Measurements from ENCODE around the gene FAM90A1. TPM values are rescaled to one million over a fixed set of nuclear protein-coding genes. Genes with fewer than 3 reads are reported as not detected.
"Not testable (repeated sequence)": the region's sequence is repeated elsewhere in the genome, so short reads cannot be mapped to it uniquely, and the experiment has no call there.

Gene FAM90A1
- total and polyA plus RNA-seq, 12 donors, result 0.28 to 0.68 (median 0.41) TPM; not detected in 1

- DNase-seq, result peak in 1 of 7 donors; percentile 42
- Histone ChIP-seq H3K36me3 (replicated peaks in 1 of 2) (no peaks in the 10 kb centered on the region), H3K4me3 (no peak overlapping the region), H3K27ac (no peak overlapping the region), H3K4me1 (replicated peaks in 1 of 2) (no peaks in the 10 kb centered on the region), H3K27me3 (no peaks in the 10 kb centered on the region), H3K9me3 (replicated peaks in 1 of 3) (no peaks in the 10 kb centered on the region)
- no peak for TF ChIP-seq CTCF (IDR thresholded peaks at IDR 0.05)
- TF ChIP-seq POLR2A (IDR thresholded peaks at IDR 0.05), result no peak
- 87 to 91% (median 88%) methylated on average over 8 of the region's 8 CpGs for WGBS, 4 donors
- intact Hi-C loops (cut with DNase I), result no loop called here
Measured at GRCh38 chr12:8226355-8226754, 1.1 kb downstream of the FAM90A1 start.

- H3K36me3 ChIP-seq (replicated peaks in 1 of 2); H3K27me3 ChIP-seq; H3K4me3 ChIP-seq; H3K27ac ChIP-seq; H3K4me1 ChIP-seq (replicated peaks in 1 of 2); H3K9me3 ChIP-seq (replicated peaks in 1 of 3); intact Hi-C loops (cut with DNase I): not testable (repeated sequence)
- peak in 1 of 7 donors; percentile 45 for DNase-seq
- 86 to 98% (median 93%) methylated on average over 10 to 11 of the region's 11 CpGs for WGBS, 4 donors
Measured at GRCh38 chr12:8224782-8225181, 2.6 kb downstream of the FAM90A1 start.

- 78 to 84% (median 79%) methylated on average over 12 to 13 of the region's 13 CpGs for WGBS, 4 donors
- H3K9me3 ChIP-seq (replicated peaks in 1 of 3); H3K27ac ChIP-seq; H3K27me3 ChIP-seq; H3K4me1 ChIP-seq (replicated peaks in 1 of 2); H3K4me3 ChIP-seq; intact Hi-C loops (cut with DNase I); H3K36me3 ChIP-seq (replicated peaks in 1 of 2): not testable (repeated sequence)
- DNase-seq, result peak in 1 of 7 donors; percentile 17
Measured at GRCh38 chr12:8223646-8224045, 3.8 kb downstream of the FAM90A1 start.

GRCh38 chr12:8222303-8222702 lies 5.1 kb downstream of the FAM90A1 start:
- intact Hi-C loops (cut with DNase I); H3K27me3 ChIP-seq: not testable (repeated sequence)
- whole genome bisulfite sequencing, 4 donors, result 84 to 87% (median 85%) methylated on average over 8 to 16 of the region's 16 CpGs

GRCh38 chr12:8221844-8222243 lies 5.6 kb downstream of the FAM90A1 start:
- WGBS, 4 donors, result 80 to 92% (median 89%) methylated on average over 8 to 21 of the region's 21 CpGs
- H3K4me3 ChIP-seq; H3K36me3 ChIP-seq (replicated peaks in 1 of 2); H3K27me3 ChIP-seq; H3K4me1 ChIP-seq (replicated peaks in 1 of 2); H3K27ac ChIP-seq; H3K9me3 ChIP-seq (replicated peaks in 1 of 3); intact Hi-C loops (cut with DNase I); DNase-seq: not testable (repeated sequence)

More at GRCh38 chr12:8222303-8222702, 5.1 kb downstream of the FAM90A1 start:
- H3K36me3 ChIP-seq (replicated peaks in 1 of 2); H3K4me1 ChIP-seq (replicated peaks in 1 of 2); H3K27ac ChIP-seq; DNase-seq; H3K4me3 ChIP-seq; H3K9me3 ChIP-seq (replicated peaks in 1 of 3): not testable (repeated sequence)

- H3K27ac ChIP-seq; H3K27me3 ChIP-seq; H3K9me3 ChIP-seq (replicated peaks in 1 of 3); H3K4me1 ChIP-seq (replicated peaks in 1 of 2); H3K4me3 ChIP-seq; DNase-seq; intact Hi-C loops (cut with DNase I); H3K36me3 ChIP-seq (replicated peaks in 1 of 2): not testable (repeated sequence)
- 76 to 85% (median 83%) methylated on average over 21 of the region's 21 CpGs for WGBS, 4 donors
Measured at GRCh38 chr12:8221375-8221774, 6.0 kb downstream of the FAM90A1 start.

- H3K4me1 ChIP-seq (replicated peaks in 1 of 2); intact Hi-C loops (cut with DNase I); DNase-seq; H3K27ac ChIP-seq; H3K27me3 ChIP-seq; H3K4me3 ChIP-seq; H3K9me3 ChIP-seq (replicated peaks in 1 of 3); H3K36me3 ChIP-seq (replicated peaks in 1 of 2): not testable (repeated sequence)
- 78 to 84% (median 81%) methylated on average over 26 of the region's 26 CpGs for WGBS, 4 donors
Measured at GRCh38 chr12:8218711-8219382, 8.6 kb downstream of the FAM90A1 start.

GRCh38 chr12:8197685-8198308 lies 29.6 kb downstream of the FAM90A1 start:
- 97 to 100% (median 100%) methylated on average over 1 of the region's 1 CpG for WGBS, 4 donors
- intact Hi-C loops (cut with DNase I), result not testable (repeated sequence)

GRCh38 chr12:8188088-8188487 lies 39.3 kb downstream of the FAM90A1 start:
- H3K27ac ChIP-seq; H3K4me1 ChIP-seq (replicated peaks in 1 of 2); H3K9me3 ChIP-seq (replicated peaks in 1 of 3); H3K27me3 ChIP-seq; intact Hi-C loops (cut with DNase I); H3K4me3 ChIP-seq; H3K36me3 ChIP-seq (replicated peaks in 1 of 2); DNase-seq: not testable (repeated sequence)
- WGBS, 4 donors, result 69 to 86% (median 85%) methylated on average over 2 of the region's 2 CpGs

More at GRCh38 chr12:8197685-8198308, 29.6 kb downstream of the FAM90A1 start:
- DNase-seq; H3K36me3 ChIP-seq (replicated peaks in 1 of 2); H3K4me3 ChIP-seq; H3K27me3 ChIP-seq; H3K9me3 ChIP-seq (replicated peaks in 1 of 3); H3K4me1 ChIP-seq (replicated peaks in 1 of 2); H3K27ac ChIP-seq: not testable (repeated sequence)

- H3K27me3 ChIP-seq; DNase-seq; intact Hi-C loops (cut with DNase I); H3K36me3 ChIP-seq (replicated peaks in 1 of 2); H3K4me3 ChIP-seq; H3K27ac ChIP-seq; H3K9me3 ChIP-seq (replicated peaks in 1 of 3); H3K4me1 ChIP-seq (replicated peaks in 1 of 2): not testable (repeated sequence)
- WGBS, 4 donors, result 94 to 100% methylated on average over 7 to 16 of the region's 28 CpGs; no CpG with 5 or more reads in 2 of the 4 donors
Measured at GRCh38 chr12:8184206-8184605, 43.2 kb downstream of the FAM90A1 start.

Data from adrenal gland (tissue), 12 donors.